ENCODE results near the gene HNRNPR.
"Not testable (repeated sequence)": the region's sequence is repeated elsewhere in the genome, so short reads cannot be mapped to it uniquely, and the experiment has no call there.

The HNRNPR gene

DNA sequence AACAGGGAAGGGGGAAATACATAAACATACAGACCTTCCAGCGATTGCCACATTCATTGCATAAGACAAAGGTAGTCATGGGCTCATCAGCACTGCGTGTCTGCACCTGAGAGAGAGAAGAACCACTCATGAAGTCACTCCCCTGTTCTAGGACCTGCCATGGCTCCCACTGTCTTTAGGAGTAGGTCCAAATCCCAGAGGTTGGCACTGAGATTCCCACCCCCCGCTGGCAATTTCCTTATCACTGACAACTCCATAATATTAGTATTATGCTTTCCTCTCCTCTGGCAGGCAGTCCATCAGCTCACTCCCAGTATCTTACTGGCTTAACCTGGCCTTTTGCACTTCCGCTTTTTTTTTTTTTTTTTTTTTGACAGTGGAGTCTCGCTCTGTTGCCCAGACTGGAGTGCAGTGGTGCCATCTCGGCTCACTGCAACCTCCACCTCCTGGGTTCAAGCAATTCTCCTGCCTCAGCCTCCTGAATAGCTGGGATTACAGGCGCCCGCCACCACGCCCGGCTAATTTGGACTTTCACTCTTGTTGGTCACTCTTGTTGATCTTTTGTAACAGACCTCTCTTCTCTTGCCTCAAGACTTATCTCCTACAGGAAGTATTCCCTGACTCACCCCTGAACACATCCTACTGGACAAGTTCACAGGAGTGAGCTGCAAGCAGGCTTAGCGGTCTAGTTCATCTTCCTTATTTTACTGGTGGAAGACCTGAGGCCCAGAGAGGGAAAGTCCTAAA lies 40.4 kb upstream of the HNRNPR start:
- DNase-seq (ENCODE audit: low read depth, low spot score), result peak; percentile 52
- H3K4me3 ChIP-seq (ENCODE audit: low read depth, low read length), result no peak overlapping the region
- in situ Hi-C loops (cut with HindIII; ENCODE audit: low sequenced_read_pairs), result no loop called here
- TF ChIP-seq, protein P1, sequence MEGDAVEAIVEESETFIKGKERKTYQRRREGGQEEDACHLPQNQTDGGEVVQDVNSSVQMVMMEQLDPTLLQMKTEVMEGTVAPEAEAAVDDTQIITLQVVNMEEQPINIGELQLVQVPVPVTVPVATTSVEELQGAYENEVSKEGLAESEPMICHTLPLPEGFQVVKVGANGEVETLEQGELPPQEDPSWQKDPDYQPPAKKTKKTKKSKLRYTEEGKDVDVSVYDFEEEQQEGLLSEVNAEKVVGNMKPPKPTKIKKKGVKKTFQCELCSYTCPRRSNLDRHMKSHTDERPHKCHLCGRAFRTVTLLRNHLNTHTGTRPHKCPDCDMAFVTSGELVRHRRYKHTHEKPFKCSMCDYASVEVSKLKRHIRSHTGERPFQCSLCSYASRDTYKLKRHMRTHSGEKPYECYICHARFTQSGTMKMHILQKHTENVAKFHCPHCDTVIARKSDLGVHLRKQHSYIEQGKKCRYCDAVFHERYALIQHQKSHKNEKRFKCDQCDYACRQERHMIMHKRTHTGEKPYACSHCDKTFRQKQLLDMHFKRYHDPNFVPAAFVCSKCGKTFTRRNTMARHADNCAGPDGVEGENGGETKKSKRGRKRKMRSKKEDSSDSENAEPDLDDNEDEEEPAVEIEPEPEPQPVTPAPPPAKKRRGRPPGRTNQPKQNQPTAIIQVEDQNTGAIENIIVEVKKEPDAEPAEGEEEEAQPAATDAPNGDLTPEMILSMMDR (IDR thresholded peaks at IDR 0.05; ENCODE audit: low read depth, low read length), result no peak

DNA sequence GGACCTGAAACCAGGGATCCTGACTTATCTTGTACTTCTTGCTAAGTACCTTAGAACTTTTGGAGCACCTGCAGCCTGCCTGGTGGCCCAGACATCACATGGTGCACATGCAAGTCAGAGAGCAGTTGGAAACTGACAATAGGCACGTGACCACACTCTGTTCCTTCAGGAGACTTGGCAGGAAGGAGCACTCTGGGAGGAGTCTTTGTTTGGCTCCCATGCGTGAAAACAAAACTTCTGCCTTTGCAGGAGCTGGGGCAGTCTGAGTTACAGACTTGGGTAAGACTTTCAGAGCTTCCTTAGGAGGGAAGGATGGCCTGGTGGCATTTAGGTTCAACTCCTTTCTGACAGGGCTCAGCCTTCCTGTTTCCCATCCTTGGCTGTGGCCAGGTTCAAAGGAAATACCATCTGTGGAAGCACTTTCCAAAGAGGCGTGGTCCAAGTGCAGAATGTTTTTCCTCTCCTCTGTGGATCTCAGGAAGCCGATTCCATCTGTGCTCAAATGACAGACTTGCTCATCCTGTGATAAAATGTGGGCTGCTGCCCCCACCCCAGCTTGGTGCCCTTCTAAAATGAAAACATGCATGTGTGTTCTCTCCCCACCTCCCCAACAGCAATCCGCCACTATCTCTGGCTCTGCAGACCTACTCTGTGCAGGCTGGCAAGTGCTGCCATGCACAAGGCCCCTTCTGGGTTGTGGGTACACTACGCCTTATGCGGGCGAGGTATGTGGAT lies 39.7 kb upstream of the HNRNPR start:
- H3K4me3 ChIP-seq (ENCODE audit: low read depth, low read length), result no peak overlapping the region
- DNase-seq (ENCODE audit: low read depth, low spot score), result no peak
- TF ChIP-seq, protein P1 (IDR thresholded peaks at IDR 0.05; ENCODE audit: low read depth, low read length), result no peak
- in situ Hi-C loops (cut with HindIII; ENCODE audit: low sequenced_read_pairs), result no loop called here

DNA sequence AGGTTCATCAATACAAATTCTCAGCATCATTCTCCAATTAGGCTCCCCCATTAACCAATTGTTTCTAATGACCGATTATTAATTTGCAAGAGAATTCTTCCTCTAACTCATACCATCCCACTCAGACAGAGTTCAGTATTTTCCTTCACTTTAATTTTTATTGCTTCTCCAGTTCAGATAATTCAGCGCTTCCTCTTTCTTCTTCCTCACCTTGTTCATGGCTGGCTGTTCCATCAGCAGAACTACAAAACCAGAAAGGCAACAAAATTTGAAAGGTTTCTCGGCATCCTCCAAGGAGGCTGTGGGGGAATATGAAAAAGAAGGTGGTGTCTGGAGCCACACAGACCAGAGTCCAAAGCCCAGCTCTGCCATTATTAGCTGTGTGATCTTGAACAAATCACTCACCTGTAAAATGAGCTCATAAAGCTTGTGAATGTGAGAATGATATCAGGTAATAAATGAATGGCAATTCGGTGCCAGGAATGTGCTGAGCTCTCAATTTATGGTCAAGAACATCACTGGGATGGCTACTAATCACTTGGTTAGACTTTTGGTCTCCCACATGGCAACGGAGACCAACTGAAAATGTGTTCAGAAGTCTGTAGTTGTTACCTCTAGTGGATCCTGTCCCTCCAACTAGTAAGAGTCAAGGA lies 37.3 kb upstream of the HNRNPR start:
- no peak for DNase-seq (ENCODE audit: low read depth, low spot score)
- TF ChIP-seq, protein P1 (IDR thresholded peaks at IDR 0.05; ENCODE audit: low read depth, low read length), result no peak
- H3K4me3 ChIP-seq (ENCODE audit: low read depth, low read length), result no peak overlapping the region
- in situ Hi-C loops (cut with HindIII; ENCODE audit: low sequenced_read_pairs), result no loop called here

DNA sequence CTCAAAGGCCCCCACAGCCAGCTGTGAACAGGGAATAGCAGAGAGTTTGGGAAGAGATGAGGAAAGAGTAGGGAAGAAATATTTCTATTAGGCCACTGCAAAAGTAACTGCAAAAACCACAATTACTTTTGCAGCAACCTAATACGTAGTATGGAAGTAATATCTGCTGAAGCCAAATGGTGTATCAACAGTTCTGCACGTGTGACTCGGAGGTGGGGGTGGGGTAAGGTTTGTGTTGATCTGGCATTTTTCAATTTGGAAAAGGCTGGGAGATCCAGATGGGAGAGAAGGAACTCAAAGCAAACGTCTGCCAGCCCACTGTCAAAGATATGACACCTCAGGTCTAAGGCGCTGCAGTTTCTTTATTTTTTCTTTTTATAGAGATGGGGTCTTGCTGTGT lies 36.6 kb upstream of the HNRNPR start:
- no peak overlapping the region for H3K4me3 ChIP-seq (ENCODE audit: low read depth, low read length)
- TF ChIP-seq, protein P1 (IDR thresholded peaks at IDR 0.05; ENCODE audit: low read depth, low read length), result no peak
- no peak for DNase-seq (ENCODE audit: low read depth, low spot score)
- in situ Hi-C loops (cut with HindIII; ENCODE audit: low sequenced_read_pairs), result no loop called here

DNA sequence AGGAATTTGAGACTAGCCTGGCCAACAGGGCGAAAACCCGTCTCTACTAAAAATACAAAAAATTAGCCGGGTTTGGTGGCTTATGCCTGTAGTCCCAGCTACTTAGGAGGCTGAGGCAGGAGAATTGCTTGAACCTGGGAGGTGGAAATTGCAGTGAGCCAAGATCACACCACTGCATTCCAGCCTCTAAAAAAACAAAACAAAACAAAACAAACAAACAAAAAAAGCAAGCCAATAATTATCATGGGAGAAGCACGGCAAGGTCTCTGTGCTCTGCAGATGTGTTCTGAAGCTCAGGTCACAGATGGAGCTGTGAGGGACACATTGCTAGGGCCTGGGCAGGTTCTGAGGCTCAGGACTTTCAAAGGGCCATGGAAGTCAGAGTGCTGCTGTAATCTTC lies 36.2 kb upstream of the HNRNPR start:
- H3K4me3 ChIP-seq (ENCODE audit: low read depth, low read length); in situ Hi-C loops (cut with HindIII; ENCODE audit: low sequenced_read_pairs); DNase-seq (ENCODE audit: low read depth, low spot score): not testable (repeated sequence)

DNA sequence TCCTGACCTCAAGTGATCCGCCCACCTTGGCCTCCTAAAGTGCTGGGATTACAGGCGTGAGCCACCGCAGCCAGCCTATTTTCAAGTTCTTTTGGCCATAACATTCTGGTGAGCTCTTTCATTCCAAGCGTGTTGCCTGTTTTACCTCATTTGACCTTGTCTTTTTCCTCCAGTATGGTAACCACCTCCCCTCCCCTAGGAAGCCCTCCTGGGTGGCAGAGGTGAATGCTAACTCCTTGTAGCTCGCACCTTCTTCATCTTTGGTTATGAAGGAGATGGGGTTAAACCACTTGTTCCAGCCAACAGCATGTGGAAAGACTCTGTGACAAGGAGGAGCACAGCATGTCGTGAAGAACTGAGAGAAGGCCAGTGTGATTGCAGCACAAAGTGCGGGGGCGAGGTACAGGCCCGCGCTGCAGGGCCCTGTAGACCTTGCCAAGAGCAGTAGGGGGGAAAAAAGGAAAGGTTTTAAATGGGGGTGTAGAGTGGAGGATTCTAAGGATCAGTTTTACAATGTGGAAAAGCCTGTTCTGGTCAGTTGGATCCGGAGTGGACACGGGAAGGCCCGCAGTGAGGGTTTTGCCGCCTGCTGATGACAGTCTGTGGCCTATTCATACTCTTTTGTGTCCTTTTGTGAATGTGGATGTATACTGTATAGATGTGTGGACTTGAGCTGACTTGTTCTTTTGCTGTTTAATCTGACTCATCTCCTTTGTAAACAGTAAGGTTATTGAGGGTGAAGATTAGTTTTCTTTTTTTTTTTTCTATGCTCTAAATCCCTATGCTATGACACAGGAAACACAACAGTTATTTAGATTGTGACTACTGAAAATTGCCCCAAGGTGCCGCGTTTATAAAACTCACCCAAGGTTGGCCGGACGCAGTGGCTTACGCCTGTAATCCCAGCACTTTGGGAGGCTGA lies 33.1 kb upstream of the HNRNPR start:
- TF ChIP-seq, protein P1 (IDR thresholded peaks at IDR 0.05; ENCODE audit: low read depth, low read length), result no peak
- peak; percentile 94 for DNase-seq (ENCODE audit: low read depth, low spot score)
- in situ Hi-C loops (cut with HindIII; ENCODE audit: low sequenced_read_pairs), result no loop called here
- no peak overlapping the region for H3K4me3 ChIP-seq (ENCODE audit: low read depth, low read length)

DNA sequence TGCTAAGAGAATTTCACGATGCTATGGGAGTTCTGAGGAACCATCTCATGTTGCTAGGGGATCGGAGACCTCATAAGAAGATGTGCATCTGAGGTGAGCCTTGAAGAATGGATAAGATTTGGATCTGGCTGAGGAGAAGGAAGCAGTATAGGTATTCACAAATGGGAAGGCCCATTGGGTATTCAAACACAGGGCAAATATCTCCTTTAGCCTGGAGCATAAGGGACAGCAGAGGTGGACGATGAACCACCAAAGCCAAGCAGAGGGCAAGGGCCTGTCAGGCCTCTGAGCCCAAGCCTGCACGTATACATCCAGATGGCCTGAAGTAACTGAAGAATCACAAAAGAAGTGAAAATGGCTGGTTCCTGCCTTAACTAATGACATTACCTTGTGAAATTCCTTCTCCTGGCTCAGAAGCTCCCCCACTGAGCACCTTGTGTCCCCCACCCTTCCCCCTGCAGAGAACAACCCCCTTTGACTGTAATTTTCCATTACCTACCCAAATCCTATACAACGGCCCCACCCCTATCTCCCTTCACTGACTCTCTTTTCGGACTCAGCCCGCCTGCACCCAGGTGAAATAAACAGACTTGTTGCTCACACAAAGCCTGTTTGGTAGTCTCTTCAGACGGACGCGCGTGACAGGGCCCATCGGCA lies 30.1 kb upstream of the HNRNPR start:
- H3K4me3 ChIP-seq (ENCODE audit: low read depth, low read length); DNase-seq (ENCODE audit: low read depth, low spot score); in situ Hi-C loops (cut with HindIII; ENCODE audit: low sequenced_read_pairs): not testable (repeated sequence)

All from astrocyte of the spinal cord (primary cell).